DMS153 treated with DMSO at 0.1 percent for 48 hours (cell line): ENCODE results near the gene AHCYL1.
A peak's percentile ranks its signal among the peaks of the same experiment; 100 is the strongest.

Experiments
- DNase-seq: peaks from one replicate; lab custom pipeline; 2025; ENCODE audit not compliant: unreplicated experiment; lab: John Stamatoyannopoulos, UW

The AHCYL1 gene

DNA sequence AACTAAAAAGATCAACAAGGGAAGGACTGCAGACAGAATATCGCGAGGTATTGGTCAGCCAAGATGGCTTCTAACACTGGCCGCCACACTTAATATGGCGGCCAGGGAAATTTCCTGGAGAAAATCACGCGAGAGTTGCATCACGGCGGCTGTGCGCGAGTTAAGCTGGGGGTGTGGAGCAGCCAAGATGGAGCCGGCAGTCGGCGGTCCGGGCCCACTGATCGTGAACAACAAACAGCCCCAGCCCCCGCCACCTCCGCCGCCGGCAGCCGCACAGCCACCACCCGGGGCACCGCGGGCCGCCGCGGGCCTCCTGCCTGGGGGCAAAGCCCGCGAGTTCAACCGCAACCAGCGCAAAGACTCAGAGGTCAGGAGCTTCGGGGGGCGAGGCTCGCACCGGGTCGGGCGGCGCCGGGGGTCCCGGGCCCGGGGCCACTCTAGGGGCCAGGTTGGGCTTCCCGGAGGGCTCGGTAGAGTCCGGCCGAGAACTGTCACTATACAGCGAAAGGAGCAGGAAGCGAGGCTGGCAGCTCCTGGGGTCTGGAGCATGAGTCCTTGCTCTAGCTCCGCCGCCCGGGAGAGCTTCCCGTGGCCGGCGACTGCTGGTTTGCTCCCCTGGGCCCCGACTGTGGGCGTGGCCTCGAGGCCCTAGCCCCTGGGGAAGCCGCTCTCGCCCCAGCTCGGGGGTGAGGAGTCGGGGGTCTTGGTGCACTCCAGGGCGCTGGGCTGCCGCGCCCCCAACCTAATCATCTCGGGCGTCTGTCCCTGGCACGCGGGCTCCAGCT lies 50.1 kb downstream of the AHCYL1 start, which contains the start of gene STRIP1:
Gene STRIP1 (plus strand): TSS at position 174 of the 785 bp plus-strand sequence. CDS start 14 bp downstream, at position 188.
- DNase-seq = peak; percentile 96

DNA sequence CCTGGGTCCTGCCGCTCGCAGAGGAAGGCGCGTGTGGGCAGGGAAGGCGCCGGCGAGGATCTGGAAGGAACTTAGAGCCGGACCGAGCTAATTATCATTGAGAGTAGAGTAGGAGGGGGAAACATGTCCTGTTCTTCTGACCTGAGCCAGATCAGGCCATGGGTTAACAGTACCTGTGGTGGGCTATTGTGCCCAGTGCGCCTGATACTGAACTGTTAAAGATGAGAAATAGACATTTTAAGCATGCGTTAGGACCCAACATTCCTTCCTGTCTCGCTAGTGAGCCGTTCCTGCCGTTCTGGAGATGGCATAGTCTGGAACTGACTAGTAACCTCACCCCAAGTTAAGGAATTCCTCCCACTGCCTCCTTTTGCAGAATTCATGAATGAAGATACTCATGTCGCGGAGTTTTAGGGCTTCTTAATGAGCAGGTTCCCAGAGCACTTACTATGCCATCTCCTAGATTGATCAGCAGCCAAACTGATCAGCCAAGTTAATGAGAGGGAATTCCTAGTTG lies 50.7 kb downstream of the AHCYL1 start:
- no peak for DNase-seq

DNA sequence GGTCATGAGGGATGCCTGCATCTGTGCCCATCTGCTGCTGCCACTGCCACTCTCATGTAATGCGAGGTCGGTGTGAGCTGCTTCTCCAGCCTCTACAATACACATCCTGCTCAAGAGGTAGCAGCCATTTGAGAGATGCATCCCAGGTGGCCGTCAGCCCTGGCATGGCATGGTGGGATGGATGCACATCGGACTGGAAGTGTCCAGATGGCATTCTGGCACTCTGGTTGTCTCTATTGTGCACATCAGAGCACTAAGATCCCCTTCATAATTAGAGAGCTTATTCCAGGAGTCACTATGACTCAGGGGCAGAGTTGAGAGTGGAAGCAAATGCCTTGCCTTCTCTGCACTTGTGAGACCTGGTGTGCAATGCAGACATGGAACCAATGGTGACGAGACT lies 53.7 kb downstream of the AHCYL1 start:
- no peak for DNase-seq

DNA sequence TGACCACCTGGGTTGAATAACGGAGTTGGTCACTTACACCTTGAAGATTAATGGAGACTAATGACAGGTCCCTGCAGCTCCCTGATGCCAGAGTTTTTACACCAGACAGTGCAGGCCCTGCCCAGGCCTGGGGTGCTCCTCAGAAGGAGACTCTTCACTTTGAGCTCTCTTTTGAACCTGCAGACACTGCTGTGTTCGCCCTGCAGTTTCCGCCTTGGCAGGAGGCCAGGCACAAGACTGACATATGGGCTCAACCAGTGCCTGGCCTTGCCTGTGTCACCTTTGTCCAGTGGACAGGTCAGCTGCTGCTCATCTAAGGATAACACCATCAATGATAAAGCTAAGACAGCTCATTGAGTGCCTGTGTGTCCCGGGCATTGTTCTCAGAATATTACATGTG lies 55.1 kb downstream of the AHCYL1 start:
- DNase-seq = no peak

DNA sequence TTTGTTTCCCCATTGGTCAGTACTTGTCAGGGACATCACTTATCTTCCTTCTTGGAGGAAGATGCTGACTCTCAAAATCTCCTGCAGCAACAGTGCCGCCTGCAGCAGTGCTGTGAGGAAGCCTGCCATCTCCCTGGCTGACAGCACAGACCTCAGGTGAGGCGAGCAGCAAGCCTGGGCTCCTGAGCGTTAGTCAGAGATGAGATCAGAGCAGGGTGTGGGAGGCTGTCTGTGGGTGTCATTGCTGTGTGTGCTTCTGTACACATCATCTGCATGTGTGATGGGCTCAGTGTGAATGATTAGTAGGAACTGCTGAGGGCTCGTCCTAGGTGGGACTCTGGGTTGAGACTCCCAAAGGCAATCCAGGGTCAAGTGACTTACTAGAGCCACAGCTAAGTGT lies 56.0 kb downstream of the AHCYL1 start:
- no peak for DNase-seq

DNA sequence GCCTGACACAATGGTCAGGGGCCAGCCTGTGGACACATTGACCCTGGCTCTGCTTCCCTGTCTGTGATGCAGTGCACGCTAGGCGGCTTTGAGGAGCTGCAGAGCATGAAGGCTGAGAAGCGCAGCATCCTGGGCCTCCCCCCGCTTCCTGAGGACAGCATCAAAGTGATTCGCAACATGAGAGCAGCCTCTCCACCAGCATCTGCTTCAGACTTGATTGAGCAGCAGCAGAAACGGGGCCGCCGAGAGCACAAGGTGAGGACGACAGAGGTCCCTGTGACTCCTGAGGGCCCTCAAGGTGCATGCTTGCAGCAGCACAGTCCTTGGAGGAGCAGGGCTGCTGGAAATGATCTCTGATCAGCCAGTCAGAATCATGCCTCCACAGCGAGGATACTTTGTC lies 58.5 kb downstream of the AHCYL1 start:
- no peak for DNase-seq

DNA sequence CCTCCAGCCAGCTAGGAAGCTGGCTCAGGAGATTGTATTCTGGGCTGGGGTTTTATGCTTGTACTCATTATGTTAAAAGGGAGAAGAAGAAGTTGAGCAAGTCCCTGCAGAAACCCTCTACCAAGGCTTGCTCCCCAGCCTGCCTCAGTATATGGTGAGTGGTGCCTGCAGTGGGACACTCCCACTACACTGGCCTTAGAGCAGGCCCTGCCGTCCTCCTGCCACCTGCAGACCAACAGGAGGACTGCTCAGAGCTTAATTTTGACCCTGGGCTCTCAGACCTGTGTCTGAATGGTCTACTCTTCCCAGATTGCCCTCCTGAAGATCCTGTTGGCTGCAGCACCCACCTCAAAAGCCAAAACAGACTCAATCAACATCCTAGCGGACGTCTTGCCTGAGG lies 62.9 kb downstream of the AHCYL1 start:
- DNase-seq = no peak

DNA sequence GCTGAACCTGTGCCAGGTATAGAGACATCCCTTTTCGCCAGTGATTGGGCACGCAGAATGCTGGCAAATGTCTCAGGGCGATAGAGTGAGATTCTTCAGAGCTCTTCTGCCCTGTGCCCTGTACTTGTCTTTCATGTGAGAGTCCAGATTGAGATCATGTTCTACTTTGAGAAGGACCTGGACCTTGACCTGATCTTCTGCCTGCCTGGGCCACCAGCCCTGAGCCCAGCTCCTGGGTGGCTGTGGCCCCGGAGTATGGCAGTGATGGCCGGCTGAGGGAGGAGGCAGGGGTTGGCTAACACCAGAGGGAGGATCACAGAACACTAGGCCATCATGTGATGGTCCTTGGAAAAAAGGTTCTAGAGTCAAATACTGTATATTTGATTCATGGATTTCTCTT lies 63.7 kb downstream of the AHCYL1 start:
- no peak for DNase-seq

DNA sequence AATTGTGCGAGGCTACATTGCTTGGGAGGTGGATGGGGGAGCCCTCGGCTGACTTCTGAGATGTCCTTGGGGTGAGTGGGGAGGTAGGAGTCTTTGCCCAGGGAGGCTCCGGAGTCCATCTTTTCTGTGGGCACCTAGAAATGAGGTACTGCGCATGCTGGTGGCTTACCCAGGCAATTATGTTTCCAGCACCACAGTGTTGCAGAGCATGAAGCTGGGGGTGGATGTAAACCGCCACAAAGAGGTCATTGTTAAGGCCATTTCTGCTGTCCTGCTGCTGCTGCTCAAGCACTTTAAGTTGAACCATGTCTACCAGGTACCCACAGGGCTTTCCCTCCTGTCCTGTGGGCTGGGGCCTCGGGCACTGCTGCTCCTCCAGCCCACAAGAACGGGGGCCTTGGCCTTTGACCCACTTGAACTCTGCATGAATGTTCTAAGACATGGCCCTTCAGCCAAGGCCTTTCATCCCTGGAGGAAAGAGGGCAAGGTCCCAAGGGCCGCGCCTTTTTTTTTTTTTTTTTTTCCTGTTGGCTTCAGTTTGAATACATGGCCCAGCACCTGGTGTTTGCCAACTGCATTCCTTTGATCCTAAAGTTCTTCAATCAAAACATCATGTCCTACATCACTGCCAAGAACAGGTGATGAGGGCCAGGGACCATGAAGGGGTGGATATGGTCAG lies 64.5 kb downstream of the AHCYL1 start:
- DNase-seq = no peak

DNA sequence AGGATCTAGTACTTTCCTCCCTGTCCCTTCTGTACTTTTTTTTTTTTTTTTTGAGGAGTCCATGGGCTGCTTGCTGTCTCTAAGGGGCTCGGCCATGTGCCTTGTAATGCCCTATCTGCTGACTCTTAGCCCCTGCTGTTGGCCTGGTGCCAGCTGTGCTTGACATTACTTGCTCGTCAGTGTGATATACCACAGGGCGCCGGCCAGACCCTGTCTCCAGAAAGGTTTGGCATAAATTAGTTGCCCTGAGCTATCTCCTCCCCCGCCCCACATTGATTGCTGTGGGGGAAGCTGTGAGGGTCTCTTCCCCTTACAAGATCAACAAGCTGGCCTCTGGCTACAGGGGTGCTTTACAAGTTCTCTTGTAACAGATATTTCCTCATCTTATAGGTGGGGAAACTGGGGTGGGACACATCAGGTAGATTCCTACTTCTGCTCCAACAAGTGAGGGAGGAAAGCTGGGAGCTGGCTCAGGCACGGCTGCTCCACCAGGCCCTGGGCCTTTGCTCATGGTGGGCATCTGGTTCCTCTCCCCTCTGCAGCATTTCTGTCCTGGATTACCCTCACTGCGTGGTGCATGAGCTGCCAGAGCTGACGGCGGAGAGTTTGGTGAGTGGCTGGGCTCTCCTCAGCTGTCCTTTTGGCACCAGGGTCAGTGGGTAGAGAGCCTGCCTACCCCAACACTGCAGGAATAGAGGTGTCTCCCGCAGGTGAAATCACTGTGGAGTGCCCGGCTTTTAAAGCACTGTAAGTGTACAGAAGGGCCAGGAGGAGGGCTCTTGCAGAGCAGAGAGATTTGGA lies 65.4 kb downstream of the AHCYL1 start:
- DNase-seq = no peak

DNA sequence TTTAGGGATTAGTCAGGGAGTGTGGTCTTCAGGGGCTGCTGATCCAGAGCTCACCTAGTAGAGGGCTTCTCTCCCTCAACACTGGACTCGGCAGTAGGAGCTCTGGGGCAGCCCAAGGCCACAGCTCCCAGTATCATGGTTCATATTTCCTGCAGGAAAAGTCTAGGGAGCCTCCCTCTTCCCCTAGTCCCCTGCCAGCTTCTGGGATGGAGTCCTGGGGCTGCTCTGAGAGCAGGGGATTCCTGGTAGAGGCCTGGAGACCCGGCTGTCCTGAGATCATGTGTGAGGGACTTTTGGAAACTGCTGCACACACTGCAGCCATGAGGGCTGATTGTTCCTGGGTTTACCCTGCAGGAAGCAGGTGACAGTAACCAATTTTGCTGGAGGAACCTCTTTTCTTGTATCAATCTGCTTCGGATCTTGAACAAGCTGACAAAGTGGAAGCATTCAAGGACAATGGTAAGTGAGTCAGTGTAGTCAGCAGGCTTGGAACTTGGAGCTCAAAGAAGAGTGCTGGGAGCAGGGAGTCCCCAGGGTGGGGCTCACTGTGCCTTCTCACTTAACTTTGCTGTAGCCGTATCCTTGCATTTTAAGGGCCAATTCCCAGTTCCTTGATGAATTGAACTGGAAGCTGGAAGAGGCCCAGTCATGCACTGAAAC lies 66.2 kb downstream of the AHCYL1 start:
- no peak for DNase-seq

DNA sequence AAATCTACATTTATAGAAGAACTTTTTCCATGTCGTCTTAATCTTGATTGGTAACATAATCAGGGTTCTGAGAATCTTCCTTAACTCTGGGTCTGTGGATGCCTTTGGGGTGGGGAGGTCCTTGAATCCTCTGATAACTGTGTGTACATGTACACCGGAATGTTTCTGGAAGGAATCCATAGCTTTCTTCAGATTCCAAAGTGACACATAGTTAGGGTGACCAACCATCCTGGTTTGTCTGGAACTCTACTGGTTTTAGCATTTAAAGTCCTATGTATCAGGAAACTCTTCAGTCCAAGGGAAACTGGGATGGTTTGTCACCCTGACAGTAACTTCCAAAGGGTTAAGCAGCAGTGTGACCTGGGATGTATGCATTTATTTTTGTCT lies 66.7 kb downstream of the AHCYL1 start:
- no peak for DNase-seq

DNA sequence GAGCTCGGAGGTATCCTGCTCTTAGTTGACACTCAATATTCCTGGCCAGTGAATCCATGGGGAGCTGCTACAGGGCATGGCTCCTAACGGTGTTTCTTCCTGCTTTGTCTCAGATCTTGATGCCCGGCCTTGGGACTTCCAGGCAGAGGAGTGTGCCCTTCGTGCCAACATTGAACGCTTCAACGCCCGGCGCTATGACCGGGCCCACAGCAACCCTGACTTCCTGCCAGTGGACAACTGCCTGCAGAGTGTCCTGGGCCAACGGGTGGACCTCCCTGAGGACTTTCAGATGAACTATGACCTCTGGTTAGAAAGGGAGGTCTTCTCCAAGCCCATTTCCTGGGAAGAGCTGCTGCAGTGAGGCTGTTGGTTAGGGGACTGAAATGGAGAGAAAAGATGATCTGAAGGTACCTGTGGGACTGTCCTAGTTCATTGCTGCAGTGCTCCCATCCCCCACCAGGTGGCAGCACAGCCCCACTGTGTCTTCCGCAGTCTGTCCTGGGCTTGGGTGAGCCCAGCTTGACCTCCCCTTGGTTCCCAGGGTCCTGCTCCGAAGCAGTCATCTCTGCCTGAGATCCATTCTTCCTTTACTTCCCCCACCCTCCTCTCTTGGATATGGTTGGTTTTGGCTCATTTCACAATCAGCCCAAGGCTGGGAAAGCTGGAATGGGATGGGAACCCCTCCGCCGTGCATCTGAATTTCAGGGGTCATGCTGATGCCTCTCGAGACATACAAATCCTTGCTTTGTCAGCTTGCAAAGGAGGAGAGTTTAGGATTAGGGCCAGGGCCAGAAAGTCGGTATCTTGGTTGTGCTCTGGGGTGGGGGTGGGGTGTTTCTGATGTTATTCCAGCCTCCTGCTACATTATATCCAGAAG lies 69.2 kb downstream of the AHCYL1 start:
- DNase-seq = no peak

DNA sequence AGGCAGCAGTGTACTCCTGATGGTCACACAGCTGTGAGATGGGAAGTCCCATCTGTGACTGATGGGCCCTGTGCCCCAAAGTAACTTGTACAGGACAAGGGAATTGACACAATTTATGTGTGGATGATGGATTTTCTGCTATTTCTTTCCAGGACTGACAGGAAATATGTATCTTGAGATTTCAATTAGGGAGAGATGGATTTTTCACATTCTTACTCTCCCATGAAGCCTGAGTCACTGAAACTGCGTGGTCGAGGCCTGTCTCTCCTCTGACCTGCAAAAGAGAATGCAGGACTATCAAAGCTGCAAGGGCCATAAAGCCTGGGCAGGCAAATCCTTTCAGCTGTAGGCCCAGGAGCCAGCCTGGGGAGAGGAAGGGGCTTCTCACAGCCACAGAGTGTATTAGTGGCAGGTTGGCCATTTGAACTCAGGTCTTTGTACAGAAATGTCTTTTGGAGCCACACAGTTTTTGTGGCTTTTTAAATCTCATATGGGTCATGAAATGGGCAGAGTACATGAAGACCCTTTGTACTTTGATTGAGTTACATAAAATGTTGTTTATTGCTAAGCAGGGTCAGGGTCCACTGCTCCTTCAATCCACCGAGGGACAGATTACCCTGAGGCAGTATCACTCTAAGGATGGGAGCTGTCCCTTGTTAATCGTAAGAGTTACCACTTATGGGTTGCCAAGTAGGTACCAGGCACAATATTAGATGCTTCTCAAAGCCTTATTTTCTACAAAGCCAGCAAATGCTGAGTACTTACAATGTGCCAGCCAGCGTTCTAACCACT lies 71.1 kb downstream of the AHCYL1 start:
- DNase-seq = no peak

DNA sequence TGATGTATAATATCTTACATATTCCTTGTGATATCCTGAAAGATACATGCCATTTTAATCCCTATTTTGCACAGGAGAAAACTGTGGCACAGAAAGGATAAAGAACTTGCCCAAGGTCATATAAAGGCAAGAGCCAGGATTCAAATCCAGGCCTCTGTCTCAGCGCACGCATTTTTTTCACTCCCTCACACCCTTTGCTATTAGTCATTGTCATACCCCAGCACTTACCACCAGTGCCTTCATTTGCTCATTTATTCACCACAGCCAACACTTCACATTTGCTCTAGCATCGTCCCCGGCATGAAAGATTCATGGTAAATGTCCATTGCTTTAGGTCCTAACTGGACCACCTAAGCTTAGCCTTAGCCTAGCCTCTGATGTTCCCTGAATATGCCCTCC lies 71.7 kb downstream of the AHCYL1 start:
- DNase-seq = no peak

DNA sequence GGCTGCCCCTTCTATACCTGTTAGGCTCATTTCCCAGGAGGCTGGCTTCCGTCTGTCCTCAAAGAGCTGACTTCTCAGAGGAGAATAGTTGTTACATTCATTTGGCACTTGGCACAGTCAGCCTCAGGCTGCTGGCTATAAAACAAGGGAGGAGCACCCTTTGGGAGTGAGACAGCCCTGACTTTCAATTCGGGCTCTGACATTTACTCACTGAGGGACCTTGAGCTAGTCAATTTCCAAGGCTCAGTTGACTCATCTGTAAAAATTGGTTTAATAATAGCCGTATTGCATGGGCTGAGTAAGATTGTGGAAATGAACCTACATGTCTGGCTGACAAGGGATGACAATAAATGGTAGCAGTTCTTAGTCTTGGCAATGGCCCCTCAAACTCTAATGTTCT lies 72.2 kb downstream of the AHCYL1 start:
- DNase-seq = no peak

DNA sequence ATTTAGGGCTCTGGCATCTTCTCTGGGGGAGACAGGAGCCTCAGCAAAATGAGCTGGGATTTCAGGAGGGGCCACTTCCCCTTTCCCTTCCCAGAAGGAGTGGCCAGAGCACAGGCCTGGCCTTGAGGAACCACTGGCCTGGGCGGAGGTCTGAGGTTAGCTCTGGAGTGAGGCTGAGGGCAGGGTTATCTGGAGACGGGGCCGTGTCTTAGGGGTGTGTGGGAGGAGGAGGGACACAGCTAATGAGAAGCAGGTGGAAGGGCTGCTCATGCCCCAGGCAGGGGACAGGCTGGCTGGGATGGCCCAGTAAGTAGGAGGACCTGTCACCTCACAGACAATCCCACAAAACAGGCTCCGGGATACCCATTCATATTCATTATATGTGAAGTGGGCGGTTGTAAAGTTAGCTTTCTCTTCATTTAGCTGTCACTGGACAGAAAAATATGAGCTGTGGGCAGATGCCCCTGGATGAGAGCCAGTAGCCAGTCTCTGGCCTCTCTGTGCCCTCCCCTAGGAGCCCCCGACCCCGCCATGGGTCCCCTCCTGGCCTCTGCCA lies 73.5 kb downstream of the AHCYL1 start:
- no peak for DNase-seq

DNA sequence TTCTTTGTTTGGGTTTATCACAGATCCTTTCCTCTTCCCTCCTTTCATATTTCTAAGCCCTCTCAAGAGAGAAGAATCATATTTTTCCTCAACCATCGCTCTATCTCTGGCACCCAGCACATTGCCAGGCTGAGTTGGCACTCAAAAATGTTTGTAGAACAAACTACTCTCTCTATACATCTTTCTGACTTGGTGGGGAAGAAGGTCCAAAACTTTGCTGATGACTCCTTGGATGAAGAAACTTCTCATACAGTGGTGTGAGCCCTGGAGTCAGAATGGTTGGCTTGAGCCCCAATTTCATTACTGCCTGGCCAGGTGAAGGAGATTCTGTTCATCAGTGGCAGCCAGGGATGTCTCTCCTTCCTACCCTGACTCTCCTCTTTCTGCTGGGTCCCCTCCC lies 74.0 kb downstream of the AHCYL1 start:
- DNase-seq = no peak
